A673 (cell line): Measurements from ENCODE around the gene TST. TPM values are rescaled to one million over a fixed set of nuclear protein-coding genes. Genes with fewer than 3 reads are reported as not detected.

ENCODE experiments used
- BruUV-seq: library from RNA; stranded (reverse); fragments of 400-500 nt; replicated peaks from 2 replicates; lab custom pipeline; 2021; lab: Mats Ljungman, UMichigan
- CTCF ChIA-PET: fragments of 300-600 bp; sonication (Branson Sonifier 250); formaldehyde crosslinking; loops from one replicate; lab custom pipeline; 2022; ENCODE audit warnings: antibody characterized with exemption; lab: Charles Lee
- POLR2A ChIA-PET: fragments of 300-600 bp; sonication (Branson Sonifier 250); formaldehyde crosslinking; loops from one replicate; lab custom pipeline; 2022; ENCODE audit warnings: antibody characterized with exemption; ENCODE audit not compliant: low non-redundant PET; lab: Charles Lee
- DNase-seq: peaks from one replicate; pipeline ENCODE4 v3.0.0-alpha.2; 2015; ENCODE audit warnings: low spot score
- H3K27ac ChIP-seq: fragments of 200-600 bp; sonication (generic); 2 replicates; pipeline ENCODE4 v1.5.1; 2016; ENCODE audit warnings: mixed run types, low read depth, mild to moderate bottlenecking, mixed read lengths, antibody characterized with exemption, low read length; ENCODE audit not compliant: poor library complexity, severe bottlenecking
- H3K27me3 ChIP-seq: fragments of 200-600 bp; sonication (generic); replicated peaks from 2 replicates; pipeline ENCODE4 v1.6.1; 2017; ENCODE audit warnings: mixed run types, low read depth, mild to moderate bottlenecking, mixed read lengths, antibody characterized with exemption, low read length; ENCODE audit not compliant: insufficient read depth, poor library complexity
- H3K36me3 ChIP-seq: fragments of 200-600 bp; sonication (generic); 2 replicates; pipeline ENCODE4 v1.6.1; 2016; ENCODE audit warnings: mixed run types, mild to moderate bottlenecking, mixed read lengths, antibody characterized with exemption, low read length; ENCODE audit not compliant: insufficient read depth, poor library complexity, severe bottlenecking
- H3K4me1 ChIP-seq: fragments of 200-600 bp; sonication (generic); 2 replicates; pipeline ENCODE4 v1.6.1; 2017; ENCODE audit warnings: mixed run types, mild to moderate bottlenecking, mixed read lengths, antibody characterized with exemption, low read length; ENCODE audit not compliant: insufficient read depth, poor library complexity, severe bottlenecking
- H3K4me3 ChIP-seq: fragments of 200-600 bp; sonication (generic); 2 replicates; pipeline ENCODE4 v1.5.1; 2016; ENCODE audit warnings: low read depth, mixed run types, mild to moderate bottlenecking, mixed read lengths, low read length; ENCODE audit not compliant: poor library complexity, severe bottlenecking
- H3K9me3 ChIP-seq: fragments of 200-600 bp; sonication (generic); 2 replicates; pipeline ENCODE4 v1.6.1; 2016; ENCODE audit warnings: mixed run types, low read depth, mild to moderate bottlenecking, mixed read lengths, antibody characterized with exemption, low read length; ENCODE audit not compliant: poor library complexity, severe bottlenecking
- EZH2 ChIP-seq: fragments of 200-600 bp; sonication (generic); IDR thresholded peaks from 2 replicates; pipeline ENCODE4 v1.6.1; 2017; ENCODE audit warnings: borderline replicate concordance, low read depth, mild to moderate bottlenecking, mixed read lengths, antibody characterized with exemption, low read length; ENCODE audit not compliant: poor library complexity, severe bottlenecking
- intact Hi-C: fragments of 100-400 bp; cut with micrococcal nuclease; formaldehyde crosslinking; loops from one replicate; pipeline ENCODE4 v1.10.0; 2022; ENCODE audit not compliant: unreplicated experiment
- total RNA-seq: library from RNA; stranded (reverse); gene quantifications from 2 replicates; pipeline ENCODE4 v1.2.3, GENCODE V29; 2021
- TF ChIP-seq, protein P1 (sequence below): fragments of 300-800, 200-600 bp; sonication (generic); conservative IDR thresholded peaks from 2 replicates; pipeline ENCODE4 v1.5.1; 2017; ENCODE audit warnings: low read depth, mild to moderate bottlenecking, antibody characterized with exemption, low read length, moderate library complexity, mixed read lengths

The TST gene
- total RNA-seq, 1 experiment from 2014 or later = 31.3 TPM

DNA sequence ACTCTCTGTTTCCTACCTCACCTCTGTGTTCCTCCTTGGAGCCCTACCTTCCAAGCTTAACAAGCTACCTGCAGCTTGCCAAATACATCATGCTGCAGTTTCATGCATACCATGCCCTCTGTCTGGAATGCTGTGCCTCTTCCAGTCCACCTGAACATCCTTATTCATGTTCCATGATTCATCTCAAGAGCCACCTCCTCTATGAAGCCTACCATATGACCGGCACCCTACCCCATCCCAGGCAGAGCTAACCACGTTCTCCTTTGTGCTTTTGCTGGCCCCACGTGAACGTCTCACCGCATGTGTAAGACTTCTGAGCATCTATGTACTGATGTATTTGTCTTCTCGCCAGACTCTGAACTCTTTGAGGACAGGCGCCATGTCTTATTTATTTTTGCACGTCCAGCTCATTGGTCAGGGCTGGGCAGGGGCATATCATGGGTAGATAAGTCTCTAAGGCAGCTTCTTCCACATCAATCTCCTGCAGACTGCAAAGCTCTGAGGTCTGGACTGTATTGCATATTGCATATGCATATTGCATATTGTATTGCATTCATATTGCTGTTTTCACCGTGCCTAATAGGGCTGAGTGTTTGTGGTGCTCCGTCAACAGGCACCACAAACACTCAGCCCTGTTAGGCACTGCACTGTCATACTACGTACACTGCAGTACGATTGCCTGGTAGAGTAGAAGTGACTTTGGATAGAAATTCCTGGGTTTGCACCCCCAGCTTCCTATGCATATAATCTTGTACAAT lies 31.0 kb downstream of the TST start:
- no peak for TF ChIP-seq EZH2
- TF ChIP-seq, protein P1, sequence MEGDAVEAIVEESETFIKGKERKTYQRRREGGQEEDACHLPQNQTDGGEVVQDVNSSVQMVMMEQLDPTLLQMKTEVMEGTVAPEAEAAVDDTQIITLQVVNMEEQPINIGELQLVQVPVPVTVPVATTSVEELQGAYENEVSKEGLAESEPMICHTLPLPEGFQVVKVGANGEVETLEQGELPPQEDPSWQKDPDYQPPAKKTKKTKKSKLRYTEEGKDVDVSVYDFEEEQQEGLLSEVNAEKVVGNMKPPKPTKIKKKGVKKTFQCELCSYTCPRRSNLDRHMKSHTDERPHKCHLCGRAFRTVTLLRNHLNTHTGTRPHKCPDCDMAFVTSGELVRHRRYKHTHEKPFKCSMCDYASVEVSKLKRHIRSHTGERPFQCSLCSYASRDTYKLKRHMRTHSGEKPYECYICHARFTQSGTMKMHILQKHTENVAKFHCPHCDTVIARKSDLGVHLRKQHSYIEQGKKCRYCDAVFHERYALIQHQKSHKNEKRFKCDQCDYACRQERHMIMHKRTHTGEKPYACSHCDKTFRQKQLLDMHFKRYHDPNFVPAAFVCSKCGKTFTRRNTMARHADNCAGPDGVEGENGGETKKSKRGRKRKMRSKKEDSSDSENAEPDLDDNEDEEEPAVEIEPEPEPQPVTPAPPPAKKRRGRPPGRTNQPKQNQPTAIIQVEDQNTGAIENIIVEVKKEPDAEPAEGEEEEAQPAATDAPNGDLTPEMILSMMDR = no peak
- Histone ChIP-seq H3K4me1 (no peaks in the 10 kb centered on the region), H3K27ac (no peak overlapping the region), H3K4me3 (no peak overlapping the region), H3K9me3 (peaks cover 10% of the 10 kb centered on the region), H3K36me3 (no peaks in the 10 kb centered on the region), H3K27me3 (peaks cover 50% of the 10 kb centered on the region)
- intact Hi-C loops = no loop called here
- no TSS peak for BruUV-seq
- ChIA-PET CTCF (no interaction called here), POLR2A (no interaction called here)
- no peak for DNase-seq

GRCh38 chr22:36986242-36986821 lies 32.9 kb downstream of the TST start:
- Histone ChIP-seq H3K36me3 (no peaks in the 10 kb centered on the region), H3K4me1 (no peaks in the 10 kb centered on the region), H3K27me3 (peaks cover 31% of the 10 kb centered on the region), H3K4me3 (no peak overlapping the region), H3K27ac (no peak overlapping the region), H3K9me3 (peaks cover 10% of the 10 kb centered on the region)
- BruUV-seq = no TSS peak
- ChIA-PET CTCF (no interaction called here), POLR2A (no interaction called here)
- TF ChIP-seq, protein P1 = peak; percentile 73
- TF ChIP-seq EZH2 = no peak
- intact Hi-C loops = no loop called here
- peak; percentile 39 for DNase-seq

DNA sequence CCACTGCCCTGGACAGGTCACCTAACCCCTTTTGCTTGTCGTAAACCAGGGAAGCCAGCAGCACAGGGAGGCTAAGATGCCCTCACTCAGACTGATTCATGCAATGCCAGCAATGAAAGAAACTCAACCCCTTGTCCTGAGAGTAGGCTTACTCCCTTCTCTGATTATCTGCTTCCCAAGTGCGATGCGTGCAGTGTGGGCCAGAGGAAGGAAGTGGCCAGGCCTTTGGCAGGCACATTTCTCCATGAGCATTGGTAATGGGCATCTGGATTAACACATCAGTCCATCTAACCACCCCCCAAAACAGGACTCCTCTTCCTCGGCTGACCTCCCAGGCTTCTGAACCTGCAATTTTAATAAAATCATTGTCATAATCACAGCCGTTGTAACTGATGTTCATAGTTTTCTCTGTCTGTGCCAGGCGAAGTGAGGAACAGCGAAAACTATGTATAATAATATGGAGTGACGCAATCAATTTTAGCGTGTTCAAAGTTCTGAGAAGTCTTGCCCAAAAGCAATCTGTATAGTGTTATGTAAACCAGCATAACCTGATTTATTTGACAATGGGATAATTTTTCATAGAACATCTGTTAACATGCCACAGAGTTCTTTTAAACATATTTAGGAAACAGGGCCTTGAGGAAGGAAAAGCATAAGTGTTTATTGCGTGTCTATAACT lies 33.9 kb downstream of the TST start:
- Histone ChIP-seq H3K36me3 (no peaks in the 10 kb centered on the region), H3K4me1 (no peaks in the 10 kb centered on the region), H3K27ac (no peak overlapping the region), H3K9me3 (peaks cover 10% of the 10 kb centered on the region), H3K4me3 (no peak overlapping the region), H3K27me3 (peaks cover 21% of the 10 kb centered on the region)
- intact Hi-C loops = no loop called here
- CTCF ChIA-PET = no interaction called here
- BruUV-seq = no TSS peak
- POLR2A ChIA-PET = no interaction called here
- TF ChIP-seq EZH2 = no peak
- TF ChIP-seq, protein P1 = no peak
- DNase-seq = no peak
